GM12878 (cell line): ENCODE data around the gene VSX2. TPM values are rescaled to one million over a fixed set of nuclear protein-coding genes. Genes with fewer than 3 reads are reported as not detected.

Experiments
- ATAC-seq: fragments of 200-7000 bp; cut with Tn5 transposase; 3 replicates; pipeline ENCODE4 v1.9.1; 2020; ENCODE audit warnings: mild to moderate bottlenecking, moderate library complexity
- BruUV-seq: library from RNA; stranded (reverse); fragments of 400-500 nt; replicated peaks from 2 replicates; lab custom pipeline; 2021; lab: Mats Ljungman, UMichigan
- CTCF ChIA-PET: fragments of 300-600 bp; sonication (Branson Sonifier 250); formaldehyde crosslinking; extraction: SDS; loops from one replicate; lab custom pipeline; 2021; ENCODE audit warnings: inconsistent platforms; lab: Yijun Ruan, JAX
- POLR2A ChIA-PET: fragments of 350-600 bp; formaldehyde crosslinking; extraction: SDS; loops from one replicate; lab custom pipeline; 2021; ENCODE audit warnings: inconsistent platforms; lab: Charles Lee
- RAD21 ChIA-PET: fragments of 300-600 bp; sonication (Branson Sonifier 250); formaldehyde crosslinking; loops from one replicate; lab custom pipeline; 2023; ENCODE audit warnings: antibody characterized with exemption; ENCODE audit not compliant: unreplicated experiment; lab: Charles Lee
- SMC1A ChIA-PET: fragments of 300-600 bp; sonication (Branson Sonifier 250); formaldehyde crosslinking; loops from one replicate; lab custom pipeline; 2023; ENCODE audit not compliant: unreplicated experiment, uncharacterized antibody; lab: Charles Lee
- DNase-seq: peaks from one replicate; pipeline ENCODE4 v3.0.0-alpha.2; 2011; ENCODE audit warnings: low read depth, low spot score
- FAIRE-seq: peaks from 3 replicates; lab custom pipeline; 2011; peaks lifted over from hg19 to GRCh38; lab: Jason Lieb, UNC
- H2AFZ ChIP-seq: 2 replicates; pipeline ENCODE4 v1.6.0; 2011; ENCODE audit warnings: low read depth, low read length, control low read depth; ENCODE audit not compliant: control insufficient read depth
- H3K27ac ChIP-seq: 2 replicates; pipeline ENCODE4 v1.5.1; 2011; ENCODE audit warnings: control low read depth; ENCODE audit not compliant: control insufficient read depth, insufficient read depth
- H3K27me3 ChIP-seq, 2 experiments: replicated peaks in 1 of 2; 2 replicates each; pipeline versions ENCODE4 v1.6.0 to v1.6.1; 2011; ENCODE audit warnings: low read length in 1 of 2; ENCODE audit not compliant: control insufficient read depth in 2 of 2, insufficient read depth in 2 of 2
- H3K36me3 ChIP-seq, 2 experiments: 2 replicates each; pipeline ENCODE4 v1.5.1; 2011; ENCODE audit warnings: low read length in 1 of 2; ENCODE audit not compliant: control insufficient read depth in 2 of 2, insufficient read depth in 2 of 2
- H3K4me1 ChIP-seq: 2 replicates; pipeline ENCODE4 v1.6.1; 2011; ENCODE audit warnings: mild to moderate bottlenecking, low read length, moderate library complexity, mixed read lengths; ENCODE audit not compliant: control insufficient read depth, insufficient read depth
- H3K4me2 ChIP-seq: 2 replicates; pipeline ENCODE4 v1.6.0; 2011; ENCODE audit warnings: control low read depth; ENCODE audit not compliant: control insufficient read depth, insufficient read depth
- H3K4me3 ChIP-seq: fragments of 200-600 bp; sonication (generic); 2 replicates; pipeline ENCODE4 v1.5.1; 2016
- H3K79me2 ChIP-seq: 2 replicates; pipeline ENCODE4 v1.6.0; 2011; ENCODE audit warnings: low read length; ENCODE audit not compliant: control insufficient read depth, insufficient read depth
- H3K9ac ChIP-seq: 2 replicates; pipeline ENCODE4 v1.8.0; 2011; ENCODE audit warnings: low read length, control low read depth, mixed read lengths; ENCODE audit not compliant: control insufficient read depth, insufficient read depth
- H3K9me3 ChIP-seq: replicated peaks from 3 replicates; pipeline ENCODE4 v1.5.1; 2011; ENCODE audit warnings: mild to moderate bottlenecking, low read length; ENCODE audit not compliant: control insufficient read depth, insufficient read depth
- H4K20me1 ChIP-seq: 2 replicates; pipeline ENCODE4 v1.6.0; 2011; ENCODE audit not compliant: control insufficient read depth, insufficient read depth
- ATF7 ChIP-seq: fragments of 450-650 bp; IDR thresholded peaks from 2 replicates; pipeline ENCODE4 v1.6.1; 2016; ENCODE audit warnings: low read depth, mild to moderate bottlenecking
- BACH1 ChIP-seq: fragments of 450-650 bp; IDR thresholded peaks from 2 replicates; pipeline ENCODE4 v1.6.1; 2017; ENCODE audit warnings: mild to moderate bottlenecking, borderline replicate concordance
- EGR1 ChIP-seq, 2 experiments: IDR thresholded peaks; 1 replicate in 1 of 2; 2 replicates in 1 of 2; pipeline ENCODE4 v1.6.1; 2011 to 2012; ENCODE audit warnings: low read depth in 2 of 2, low read length in 2 of 2, borderline replicate concordance in 1 of 2, mild to moderate bottlenecking in 1 of 2, moderate library complexity in 1 of 2
- FOS ChIP-seq: IDR thresholded peaks from 3 replicates; pipeline ENCODE4 v1.6.1; 2011; ENCODE audit warnings: borderline replicate concordance; ENCODE audit not compliant: insufficient read length; ENCODE audit errors: extremely low read depth
- POU2F2 ChIP-seq: IDR thresholded peaks from 3 replicates; pipeline ENCODE4 v1.6.1; 2011; ENCODE audit warnings: low read depth, mild to moderate bottlenecking, low read length, borderline replicate concordance
- SIX5 ChIP-seq: IDR thresholded peaks from 2 replicates; pipeline ENCODE4 v1.6.1; 2011; ENCODE audit warnings: mild to moderate bottlenecking, low read depth, low read length, moderate library complexity; ENCODE audit not compliant: severe bottlenecking
- SRF ChIP-seq, 2 experiments: IDR thresholded peaks; 2 replicates each; pipeline ENCODE4 v1.6.1; 2011; ENCODE audit warnings: low read depth in 2 of 2, low read length in 2 of 2, mild to moderate bottlenecking in 1 of 2, moderate library complexity in 1 of 2
- ZNF217 ChIP-seq: fragments of 450-650 bp; IDR thresholded peaks from 2 replicates; pipeline ENCODE4 v1.6.1; 2017; ENCODE audit warnings: antibody characterized with exemption, mild to moderate bottlenecking
- ZNF274 ChIP-seq: IDR thresholded peaks from one replicate; pipeline ENCODE4 v1.8.0; 2011; ENCODE audit not compliant: insufficient read length, insufficient read depth
- WGBS: methylation state at CpG from one replicate; pipeline ENCODE4 v1.1.6; 2016; ENCODE audit warnings: low lambda C conversion rate; ENCODE audit not compliant: insufficient replicate concordance, insufficient coverage; ENCODE audit errors: missing lambda C conversion rate; 5-methylcytosine and 5-hydroxymethylcytosine counted together
- in situ Hi-C: fragments of 300-500 bp; cut with MboI; formaldehyde crosslinking; loops from 9 replicates; pipeline ENCODE4 v1.14.3; 2018; ENCODE audit warnings: mixed read lengths
- intact Hi-C: fragments of 100-400 bp; cut with micrococcal nuclease; formaldehyde crosslinking; loops from one replicate; pipeline ENCODE4 v1.14.2; 2022; ENCODE audit not compliant: unreplicated experiment
- polyA plus RNA-seq, 11 experiments: library from polyadenylated mRNA; depleted of rRNA in 4 of 11; unstranded in 6 of 11; stranded (reverse) in 5 of 11; fragments of >200 nt; fragmentation: Nextera tagmentation in 4 of 11; fragmentation: Illumina TruSeq in 1 of 11; extraction: Ambion mirVana in 4 of 11; extraction: Trizol in 1 of 11; gene quantifications; 1 replicate in 1 of 11; 2 replicates in 10 of 11; pipeline versions ENCODE4 v1.2.1 to v1.2.3, GENCODE V29; 2011 to 2016; ENCODE audit warnings: inconsistent platforms in 2 of 11, missing spikeins in 2 of 11, low read depth in 1 of 11
- total RNA-seq, 4 experiments: library from RNA; depleted of rRNA in 3 of 4; stranded (reverse); fragments of >200 nt in 3 of 4; fragmentation: Illumina TruSeq in 1 of 4; extraction: Trizol in 1 of 4; gene quantifications; 2 replicates each; pipeline versions ENCODE4 v1.2.1 to v1.2.3, GENCODE V29; 2013 to 2021
- TF ChIP-seq, protein P1 (sequence below), 3 experiments: IDR thresholded peaks in 2 of 3; conservative IDR thresholded peaks in 1 of 3; 2 replicates each; pipeline ENCODE4 v1.5.1; 2011; ENCODE audit warnings: low read depth in 3 of 3, low read length in 3 of 3, mild to moderate bottlenecking in 3 of 3, control low read depth in 2 of 3, moderate library complexity in 2 of 3, inconsistent platforms in 1 of 3, mixed read lengths in 1 of 3; ENCODE audit not compliant: control insufficient read depth in 2 of 3, insufficient read depth in 1 of 3; ENCODE audit errors: extremely low read depth in 1 of 3
- TF ChIP-seq, protein P2 (sequence below): fragments of 450-650 bp; IDR thresholded peaks from 2 replicates; pipeline ENCODE4 v1.6.1; 2017; ENCODE audit warnings: low read depth, mild to moderate bottlenecking, moderate library complexity
- TF ChIP-seq, protein P3 (sequence below): fragments of 450-650 bp; conservative IDR thresholded peaks from 2 replicates; pipeline ENCODE4 v1.6.1; 2017; ENCODE audit warnings: mild to moderate bottlenecking, moderate library complexity
- TF ChIP-seq, protein P4 (sequence below): IDR thresholded peaks from 2 replicates; pipeline ENCODE4 v1.6.1; 2012; ENCODE audit warnings: improper control_type of control experiment, low read depth, low read length; ENCODE audit not compliant: insufficient replicate concordance

The VSX2 gene
- total and polyA plus RNA-seq, 10 of the 15 experiments (the other 5 are each of a cell fraction or from before 2014, with no cell fraction given): 0.04 to 0.05 TPM; not detected in 8

DNA sequence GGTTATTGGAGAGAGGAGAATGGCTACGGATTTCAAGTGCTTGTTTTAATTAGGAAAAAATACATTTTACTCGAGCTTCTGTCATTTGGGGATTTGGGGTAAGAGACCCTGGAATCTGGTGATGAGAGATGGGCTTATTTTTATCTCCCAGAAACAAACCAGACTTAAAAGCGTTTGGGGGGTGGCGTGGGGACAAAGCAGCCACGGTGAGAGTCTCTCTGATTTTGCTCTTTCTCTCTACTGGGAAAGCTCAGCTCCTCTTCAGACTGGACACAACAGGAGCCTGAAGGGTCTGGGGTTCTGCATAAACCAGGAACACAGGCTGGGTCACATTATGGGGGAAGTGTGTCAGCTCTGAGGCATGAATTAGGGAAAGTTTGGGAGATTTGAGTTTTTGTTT is 3.8 kb downstream of the VSX2 start:
- ChIA-PET SMC1A (no interaction called here), CTCF (no interaction called here), POLR2A (no interaction called here), RAD21 (no interaction called here)
- Histone ChIP-seq H3K4me3 (no peak overlapping the region), H3K4me2 (no peak overlapping the region), H3K9me3 (no peaks in the 10 kb centered on the region), H3K27ac (no peak overlapping the region), H3K27me3 (peaks cover 21 to 38% of the 10 kb centered on the region in 2 experiments), H3K36me3 (no peaks in the 10 kb centered on the region), H2AFZ (no peak overlapping the region), H3K79me2 (no peaks in the 10 kb centered on the region), H3K9ac (no peak overlapping the region), H4K20me1 (no peaks in the 10 kb centered on the region), H3K4me1 (no peaks in the 10 kb centered on the region)
- ATAC-seq: no peak
- no TSS peak for BruUV-seq
- DNase-seq: no peak
- no peak for FAIRE-seq
- in situ Hi-C loops (no loop called here), intact Hi-C loops (no loop called here)
- WGBS: 1% methylated on average over 5 of the region's 5 CpGs
- TF ChIP-seq ZNF217: no peak
- TF ChIP-seq, protein P1, sequence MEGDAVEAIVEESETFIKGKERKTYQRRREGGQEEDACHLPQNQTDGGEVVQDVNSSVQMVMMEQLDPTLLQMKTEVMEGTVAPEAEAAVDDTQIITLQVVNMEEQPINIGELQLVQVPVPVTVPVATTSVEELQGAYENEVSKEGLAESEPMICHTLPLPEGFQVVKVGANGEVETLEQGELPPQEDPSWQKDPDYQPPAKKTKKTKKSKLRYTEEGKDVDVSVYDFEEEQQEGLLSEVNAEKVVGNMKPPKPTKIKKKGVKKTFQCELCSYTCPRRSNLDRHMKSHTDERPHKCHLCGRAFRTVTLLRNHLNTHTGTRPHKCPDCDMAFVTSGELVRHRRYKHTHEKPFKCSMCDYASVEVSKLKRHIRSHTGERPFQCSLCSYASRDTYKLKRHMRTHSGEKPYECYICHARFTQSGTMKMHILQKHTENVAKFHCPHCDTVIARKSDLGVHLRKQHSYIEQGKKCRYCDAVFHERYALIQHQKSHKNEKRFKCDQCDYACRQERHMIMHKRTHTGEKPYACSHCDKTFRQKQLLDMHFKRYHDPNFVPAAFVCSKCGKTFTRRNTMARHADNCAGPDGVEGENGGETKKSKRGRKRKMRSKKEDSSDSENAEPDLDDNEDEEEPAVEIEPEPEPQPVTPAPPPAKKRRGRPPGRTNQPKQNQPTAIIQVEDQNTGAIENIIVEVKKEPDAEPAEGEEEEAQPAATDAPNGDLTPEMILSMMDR (IDR thresholded peaks at IDR 0.05 in 2 of 3, conservative IDR thresholded peaks at IDR 0.05 in 1 of 3; ENCODE audit: control insufficient read depth in 2 of 3, extremely low read depth in 1 of 3, insufficient read depth in 1 of 3, low read depth in 3 of 3, low read length in 3 of 3): no peak
- no peak for TF ChIP-seq ZNF274
- TF ChIP-seq, protein P2, sequence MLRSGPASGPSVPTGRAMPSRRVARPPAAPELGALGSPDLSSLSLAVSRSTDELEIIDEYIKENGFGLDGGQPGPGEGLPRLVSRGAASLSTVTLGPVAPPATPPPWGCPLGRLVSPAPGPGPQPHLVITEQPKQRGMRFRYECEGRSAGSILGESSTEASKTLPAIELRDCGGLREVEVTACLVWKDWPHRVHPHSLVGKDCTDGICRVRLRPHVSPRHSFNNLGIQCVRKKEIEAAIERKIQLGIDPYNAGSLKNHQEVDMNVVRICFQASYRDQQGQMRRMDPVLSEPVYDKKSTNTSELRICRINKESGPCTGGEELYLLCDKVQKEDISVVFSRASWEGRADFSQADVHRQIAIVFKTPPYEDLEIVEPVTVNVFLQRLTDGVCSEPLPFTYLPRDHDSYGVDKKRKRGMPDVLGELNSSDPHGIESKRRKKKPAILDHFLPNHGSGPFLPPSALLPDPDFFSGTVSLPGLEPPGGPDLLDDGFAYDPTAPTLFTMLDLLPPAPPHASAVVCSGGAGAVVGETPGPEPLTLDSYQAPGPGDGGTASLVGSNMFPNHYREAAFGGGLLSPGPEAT: no peak
- TF ChIP-seq FOS: no peak
- no peak for TF ChIP-seq POU2F2
- no peak for TF ChIP-seq SRF (IDR thresholded peaks at IDR 0.05; ENCODE audit: low read depth in 2 of 2, low read length in 2 of 2)
- no peak for TF ChIP-seq EGR1 (IDR thresholded peaks at IDR 0.05; ENCODE audit: borderline replicate concordance in 1 of 2, low read depth in 2 of 2, low read length in 2 of 2)
- TF ChIP-seq SIX5: no peak
- TF ChIP-seq, protein P3, sequence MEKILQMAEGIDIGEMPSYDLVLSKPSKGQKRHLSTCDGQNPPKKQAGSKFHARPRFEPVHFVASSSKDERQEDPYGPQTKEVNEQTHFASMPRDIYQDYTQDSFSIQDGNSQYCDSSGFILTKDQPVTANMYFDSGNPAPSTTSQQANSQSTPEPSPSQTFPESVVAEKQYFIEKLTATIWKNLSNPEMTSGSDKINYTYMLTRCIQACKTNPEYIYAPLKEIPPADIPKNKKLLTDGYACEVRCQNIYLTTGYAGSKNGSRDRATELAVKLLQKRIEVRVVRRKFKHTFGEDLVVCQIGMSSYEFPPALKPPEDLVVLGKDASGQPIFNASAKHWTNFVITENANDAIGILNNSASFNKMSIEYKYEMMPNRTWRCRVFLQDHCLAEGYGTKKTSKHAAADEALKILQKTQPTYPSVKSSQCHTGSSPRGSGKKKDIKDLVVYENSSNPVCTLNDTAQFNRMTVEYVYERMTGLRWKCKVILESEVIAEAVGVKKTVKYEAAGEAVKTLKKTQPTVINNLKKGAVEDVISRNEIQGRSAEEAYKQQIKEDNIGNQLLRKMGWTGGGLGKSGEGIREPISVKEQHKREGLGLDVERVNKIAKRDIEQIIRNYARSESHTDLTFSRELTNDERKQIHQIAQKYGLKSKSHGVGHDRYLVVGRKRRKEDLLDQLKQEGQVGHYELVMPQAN: no peak
- no peak for TF ChIP-seq ATF7
- TF ChIP-seq BACH1: no peak
- TF ChIP-seq, protein P4, sequence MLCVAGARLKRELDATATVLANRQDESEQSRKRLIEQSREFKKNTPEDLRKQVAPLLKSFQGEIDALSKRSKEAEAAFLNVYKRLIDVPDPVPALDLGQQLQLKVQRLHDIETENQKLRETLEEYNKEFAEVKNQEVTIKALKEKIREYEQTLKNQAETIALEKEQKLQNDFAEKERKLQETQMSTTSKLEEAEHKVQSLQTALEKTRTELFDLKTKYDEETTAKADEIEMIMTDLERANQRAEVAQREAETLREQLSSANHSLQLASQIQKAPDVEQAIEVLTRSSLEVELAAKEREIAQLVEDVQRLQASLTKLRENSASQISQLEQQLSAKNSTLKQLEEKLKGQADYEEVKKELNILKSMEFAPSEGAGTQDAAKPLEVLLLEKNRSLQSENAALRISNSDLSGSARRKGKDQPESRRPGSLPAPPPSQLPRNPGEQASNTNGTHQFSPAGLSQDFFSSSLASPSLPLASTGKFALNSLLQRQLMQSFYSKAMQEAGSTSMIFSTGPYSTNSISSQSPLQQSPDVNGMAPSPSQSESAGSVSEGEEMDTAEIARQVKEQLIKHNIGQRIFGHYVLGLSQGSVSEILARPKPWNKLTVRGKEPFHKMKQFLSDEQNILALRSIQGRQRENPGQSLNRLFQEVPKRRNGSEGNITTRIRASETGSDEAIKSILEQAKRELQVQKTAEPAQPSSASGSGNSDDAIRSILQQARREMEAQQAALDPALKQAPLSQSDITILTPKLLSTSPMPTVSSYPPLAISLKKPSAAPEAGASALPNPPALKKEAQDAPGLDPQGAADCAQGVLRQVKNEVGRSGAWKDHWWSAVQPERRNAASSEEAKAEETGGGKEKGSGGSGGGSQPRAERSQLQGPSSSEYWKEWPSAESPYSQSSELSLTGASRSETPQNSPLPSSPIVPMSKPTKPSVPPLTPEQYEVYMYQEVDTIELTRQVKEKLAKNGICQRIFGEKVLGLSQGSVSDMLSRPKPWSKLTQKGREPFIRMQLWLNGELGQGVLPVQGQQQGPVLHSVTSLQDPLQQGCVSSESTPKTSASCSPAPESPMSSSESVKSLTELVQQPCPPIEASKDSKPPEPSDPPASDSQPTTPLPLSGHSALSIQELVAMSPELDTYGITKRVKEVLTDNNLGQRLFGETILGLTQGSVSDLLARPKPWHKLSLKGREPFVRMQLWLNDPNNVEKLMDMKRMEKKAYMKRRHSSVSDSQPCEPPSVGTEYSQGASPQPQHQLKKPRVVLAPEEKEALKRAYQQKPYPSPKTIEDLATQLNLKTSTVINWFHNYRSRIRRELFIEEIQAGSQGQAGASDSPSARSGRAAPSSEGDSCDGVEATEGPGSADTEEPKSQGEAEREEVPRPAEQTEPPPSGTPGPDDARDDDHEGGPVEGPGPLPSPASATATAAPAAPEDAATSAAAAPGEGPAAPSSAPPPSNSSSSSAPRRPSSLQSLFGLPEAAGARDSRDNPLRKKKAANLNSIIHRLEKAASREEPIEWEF: no peak
